Panc1 (cell line): ENCODE results near the gene FAAP24. TPM values are rescaled to one million over a fixed set of nuclear protein-coding genes. Genes with fewer than 3 reads are reported as not detected.

Source experiments
- ATAC-seq: fragments of 200-7000 bp; cut with Tn5 transposase; 2 replicates; pipeline ENCODE4 v1.9.1; 2020; ENCODE audit warnings: mild to moderate bottlenecking, moderate library complexity
- BruUV-seq: library from RNA; stranded (reverse); fragments of 400-500 nt; replicated peaks from 2 replicates; lab custom pipeline; 2021; lab: Mats Ljungman, UMichigan
- CTCF ChIA-PET: fragments of 300-600 bp; sonication (Branson Sonifier 250); formaldehyde crosslinking; loops from one replicate; lab custom pipeline; 2022; ENCODE audit warnings: antibody characterized with exemption; lab: Charles Lee
- POLR2A ChIA-PET: fragments of 300-600 bp; sonication (Branson Sonifier 250); formaldehyde crosslinking; loops from one replicate; lab custom pipeline; 2022; ENCODE audit warnings: antibody characterized with exemption; lab: Charles Lee
- DNase-seq: peaks from one replicate; pipeline ENCODE4 v3.0.0-alpha.2; 2010; ENCODE audit warnings: low read depth, low spot score
- H3K27ac ChIP-seq: 2 replicates; pipeline ENCODE4 v1.5.1; 2011; ENCODE audit warnings: mild to moderate bottlenecking, low read length, inconsistent platforms
- H3K27me3 ChIP-seq: fragments of 200-500 bp; sonication (Bioruptor generic); 2 replicates; pipeline ENCODE4 v1.6.0; 2014; ENCODE audit warnings: low read length, inconsistent platforms; ENCODE audit not compliant: control insufficient read depth, insufficient read depth
- H3K36me3 ChIP-seq: fragments of 200-500 bp; sonication (Bioruptor generic); 2 replicates; pipeline ENCODE4 v1.5.1; 2014; ENCODE audit warnings: inconsistent platforms, mild to moderate bottlenecking, low read length, moderate library complexity; ENCODE audit not compliant: control insufficient read depth, insufficient read depth
- H3K4me1 ChIP-seq: 2 replicates; pipeline ENCODE4 v1.5.1; 2011; ENCODE audit warnings: inconsistent platforms, mild to moderate bottlenecking, low read length, moderate library complexity; ENCODE audit not compliant: control insufficient read depth, insufficient read depth
- H3K4me3 ChIP-seq, 2 experiments: 2 replicates each; pipeline ENCODE4 v1.5.1; 2011 to 2012; ENCODE audit warnings: low read depth in 2 of 2, low read length in 2 of 2, mild to moderate bottlenecking in 2 of 2, inconsistent platforms in 1 of 2, moderate library complexity in 1 of 2
- H3K9me3 ChIP-seq: fragments of 200-500 bp; sonication (Bioruptor generic); 2 replicates; pipeline ENCODE4 v1.5.1; 2014; ENCODE audit warnings: low read depth, mild to moderate bottlenecking, inconsistent platforms, low read length, moderate library complexity; ENCODE audit not compliant: control insufficient read depth, insufficient read depth
- POLR2AphosphoS5 ChIP-seq: IDR thresholded peaks from 2 replicates; pipeline ENCODE4 v1.6.1; 2012; ENCODE audit warnings: mild to moderate bottlenecking, low read depth, low read length, moderate library complexity
- REST ChIP-seq, 2 experiments: IDR thresholded peaks; 2 replicates each; pipeline ENCODE4 v1.6.1; 2011 to 2012; ENCODE audit warnings: low read depth in 2 of 2, control low read depth in 1 of 2, low read length in 1 of 2, mild to moderate bottlenecking in 1 of 2, moderate library complexity in 1 of 2; ENCODE audit not compliant: insufficient read depth in 1 of 2
- SIN3A ChIP-seq: IDR thresholded peaks from 2 replicates; pipeline ENCODE4 v1.6.1; 2012; ENCODE audit warnings: low read depth, mild to moderate bottlenecking, low read length, moderate library complexity, borderline replicate concordance; ENCODE audit not compliant: insufficient read depth
- TCF7L2 ChIP-seq: IDR thresholded peaks from 2 replicates; pipeline ENCODE4 v1.6.1; 2011; ENCODE audit warnings: mild to moderate bottlenecking, low read depth, low read length, inconsistent platforms
- in situ Hi-C: cut with HindIII; loops from 2 replicates; pipeline ENCODE4 v1.10.0; 2016; ENCODE audit warnings: low sequenced_read_pairs, low pct_unique_long_range_greater_than_20kb
- intact Hi-C: fragments of 100-400 bp; cut with micrococcal nuclease; formaldehyde crosslinking; loops from one replicate; pipeline ENCODE4 v1.10.0; 2022; ENCODE audit not compliant: unreplicated experiment
- total RNA-seq: library from RNA; stranded (reverse); gene quantifications from one replicate; pipeline ENCODE4 v1.2.1, GENCODE V29; 2021; ENCODE audit not compliant: unreplicated experiment
- TF ChIP-seq, protein P1 (sequence below): fragments of 450-650 bp; IDR thresholded peaks from 2 replicates; pipeline ENCODE4 v1.5.1; 2017; ENCODE audit warnings: mild to moderate bottlenecking

FAAP24 gene
- total RNA-seq, 1 experiment from 2014 or later: 16.0 TPM

- no peaks in the 10 kb centered on the region for H3K9me3 ChIP-seq
- TF ChIP-seq TCF7L2 (no peak), SIN3A (no peak), REST (IDR thresholded peaks at IDR 0.05; ENCODE audit: insufficient read depth in 1 of 2, low read depth in 2 of 2, low read length in 1 of 2) (no peak), POLR2AphosphoS5 (no peak)
- TF ChIP-seq, protein P1, sequence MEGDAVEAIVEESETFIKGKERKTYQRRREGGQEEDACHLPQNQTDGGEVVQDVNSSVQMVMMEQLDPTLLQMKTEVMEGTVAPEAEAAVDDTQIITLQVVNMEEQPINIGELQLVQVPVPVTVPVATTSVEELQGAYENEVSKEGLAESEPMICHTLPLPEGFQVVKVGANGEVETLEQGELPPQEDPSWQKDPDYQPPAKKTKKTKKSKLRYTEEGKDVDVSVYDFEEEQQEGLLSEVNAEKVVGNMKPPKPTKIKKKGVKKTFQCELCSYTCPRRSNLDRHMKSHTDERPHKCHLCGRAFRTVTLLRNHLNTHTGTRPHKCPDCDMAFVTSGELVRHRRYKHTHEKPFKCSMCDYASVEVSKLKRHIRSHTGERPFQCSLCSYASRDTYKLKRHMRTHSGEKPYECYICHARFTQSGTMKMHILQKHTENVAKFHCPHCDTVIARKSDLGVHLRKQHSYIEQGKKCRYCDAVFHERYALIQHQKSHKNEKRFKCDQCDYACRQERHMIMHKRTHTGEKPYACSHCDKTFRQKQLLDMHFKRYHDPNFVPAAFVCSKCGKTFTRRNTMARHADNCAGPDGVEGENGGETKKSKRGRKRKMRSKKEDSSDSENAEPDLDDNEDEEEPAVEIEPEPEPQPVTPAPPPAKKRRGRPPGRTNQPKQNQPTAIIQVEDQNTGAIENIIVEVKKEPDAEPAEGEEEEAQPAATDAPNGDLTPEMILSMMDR: no peak
- intact Hi-C loops: no loop called here
- TSS peak; percentile 55 for BruUV-seq
- in situ Hi-C loops: no loop called here
- POLR2A ChIA-PET: interaction anchor here (0.6 kb wide), 1 partner anchor 111 kb away, joined by 4 read pairs; no protein-coding TSS in a partner anchor
- CTCF ChIA-PET: no interaction called here
- no peak overlapping the region; the same call in 1 of the 2 replicates for H3K27ac ChIP-seq
- no peak for DNase-seq
- H3K4me3 ChIP-seq: no peak overlapping the region
- no peaks in the 10 kb centered on the region for H3K27me3 ChIP-seq
- no peaks in the 10 kb centered on the region for H3K4me1 ChIP-seq
- peaks cover 35% of the 10 kb centered on the region for H3K36me3 ChIP-seq
- no peak for ATAC-seq
These were observed 25.8 kb downstream of the FAAP24 start for GRCh38 chr19:32997716-32998355.

DNA sequence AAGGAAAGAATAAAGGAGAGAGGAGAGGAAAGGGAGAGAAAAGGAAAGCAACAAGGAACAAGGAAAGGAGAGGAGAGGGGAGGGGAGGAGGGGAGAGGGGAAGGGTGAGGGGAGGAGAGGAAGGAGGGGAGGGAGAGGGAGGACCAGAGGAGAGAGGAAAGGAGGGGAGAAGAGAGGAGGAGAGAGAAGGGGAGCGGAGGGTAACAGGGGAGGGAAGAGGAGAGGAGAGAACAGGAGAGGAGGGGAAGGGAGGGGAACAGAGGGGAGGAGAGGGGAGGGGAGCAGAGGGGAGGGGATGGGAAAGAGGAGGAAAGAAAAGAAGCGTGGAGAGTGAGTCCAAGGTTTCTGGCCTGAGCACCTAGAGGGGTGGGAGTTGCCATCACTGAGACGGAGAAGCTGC lies 26.7 kb downstream of the FAAP24 start:
- peaks cover 32% of the 10 kb centered on the region for H3K36me3 ChIP-seq
- ATAC-seq: no peak

More for the DNA sequence above, 26.7 kb downstream of the FAAP24 start:
- POLR2A ChIA-PET: no interaction called here
- no peak overlapping the region for H3K4me3 ChIP-seq
- in situ Hi-C loops: no loop called here
- H3K4me1 ChIP-seq: no peaks in the 10 kb centered on the region
- H3K27ac ChIP-seq: no peak overlapping the region
- intact Hi-C loops: no loop called here
- TF ChIP-seq, protein P1: no peak
- TF ChIP-seq TCF7L2 (no peak), REST (IDR thresholded peaks at IDR 0.05; ENCODE audit: insufficient read depth in 1 of 2, low read depth in 2 of 2, low read length in 1 of 2) (no peak), POLR2AphosphoS5 (no peak), SIN3A (no peak)
- H3K27me3 ChIP-seq: no peaks in the 10 kb centered on the region
- DNase-seq: no peak
- H3K9me3 ChIP-seq: no peaks in the 10 kb centered on the region
- CTCF ChIA-PET: no interaction called here
- no TSS peak for BruUV-seq
